ENCODE measurements around the gene TMTC1.

- TF ChIP-seq YY1 (IDR thresholded peaks at IDR 0.05; ENCODE audit: low read depth) = no peak
- TF ChIP-seq TCF12 (IDR thresholded peaks at IDR 0.05; ENCODE audit: low read depth) = no peak
- TF ChIP-seq MAX (IDR thresholded peaks at IDR 0.05) = no peak
Observed at GRCh38 chr12:29622251-29622650, 161.5 kb downstream of the TMTC1 start.
